ENCODE measurements around the gene HOMER3. TPM values are rescaled to one million over a fixed set of nuclear protein-coding genes. Genes with fewer than 3 reads are reported as not detected.

HOMER3 gene
- polyA plus RNA-seq, 3 donors = 45.1 to 88.1 (median 49.4) TPM

GRCh38 chr19:18906605-18907519 lies 34.2 kb downstream of the HOMER3 start:
- H3K9ac ChIP-seq (ENCODE audit: insufficient read depth, low read length, poor library complexity, severe bottlenecking) = no peak overlapping the region
- no peak overlapping the region for H2AFZ ChIP-seq (ENCODE audit: insufficient read depth, low read depth, low read length, poor library complexity, severe bottlenecking)
- Mint-ChIP-seq H3K4me3 (no peak overlapping the region), H3K27ac (no peak overlapping the region), H3K27me3 (ENCODE audit: low read depth in 3 of 3) (no peaks in the 10 kb centered on the region), H3K9me3 (peaks cover 0 to 4% (median 0%) of the 10 kb centered on the region in 7 donors), H3K36me3 (peaks cover 47 to 89% of the 10 kb centered on the region in 2 donors), H3K4me1 (no peaks in the 10 kb centered on the region)
- 99% methylated on average over 33 of the region's 36 CpGs for WGBS (ENCODE audit: insufficient coverage)
- intact Hi-C loops (cut with micrococcal nuclease) = no loop called here
- no peaks in the 10 kb centered on the region for H3K9me3 ChIP-seq (replicated peaks in 1 of 2; ENCODE audit: control insufficient read depth in 1 of 2, insufficient read depth in 1 of 2, low read length in 2 of 2)
- H4K20me1 ChIP-seq (ENCODE audit: insufficient read depth, low read length) = peaks cover 64% of the 10 kb centered on the region
- no peak overlapping the region for H3K4me3 ChIP-seq (replicated peaks in 1 of 3; ENCODE audit: low read depth in 2 of 3, low read length in 3 of 3)
- no peak overlapping the region for H3K4me2 ChIP-seq (replicated peaks; ENCODE audit: extremely low read depth, low read length, poor library complexity, severe bottlenecking)
- H3K36me3 ChIP-seq (replicated peaks in 1 of 2; ENCODE audit: control insufficient read depth in 1 of 2, insufficient read depth in 2 of 2, low read length in 2 of 2) = peaks cover 79 to 87% of the 10 kb centered on the region in 2 donors
- TF ChIP-seq CTCF (IDR thresholded peaks at IDR 0.05) = no peak
- no peak overlapping the region for H3K27ac ChIP-seq (ENCODE audit: low read depth in 1 of 2, low read length in 2 of 2)
- peaks cover 8% of the 10 kb centered on the region for H3K79me2 ChIP-seq (ENCODE audit: insufficient read depth, low read length)
- no peaks in the 10 kb centered on the region for H3K4me1 ChIP-seq (ENCODE audit: control insufficient read depth in 1 of 2, insufficient read depth in 2 of 2, low read length in 2 of 2)
- H3K27me3 ChIP-seq (ENCODE audit: control insufficient read depth in 2 of 2, insufficient read depth in 2 of 2, low read length in 2 of 2) = no peaks in the 10 kb centered on the region
- no peak for DNase-seq

GRCh38 chr19:18905513-18906236 lies 35.3 kb downstream of the HOMER3 start:
- Mint-ChIP-seq H3K4me1 (no peaks in the 10 kb centered on the region), H3K27ac (peak overlapping the region in 1 of 7 donors; percentile 61), H3K27me3 (ENCODE audit: low read depth in 3 of 3) (no peaks in the 10 kb centered on the region), H3K9me3 (peaks cover 0 to 4% (median 0%) of the 10 kb centered on the region in 7 donors), H3K4me3 (no peak overlapping the region), H3K36me3 (peaks cover 52 to 90% of the 10 kb centered on the region in 2 donors)
- no peaks in the 10 kb centered on the region for H3K27me3 ChIP-seq (ENCODE audit: control insufficient read depth in 2 of 2, insufficient read depth in 2 of 2, low read length in 2 of 2)
- intact Hi-C loops (cut with micrococcal nuclease) = no loop called here
- no peak overlapping the region for H2AFZ ChIP-seq (ENCODE audit: insufficient read depth, low read depth, low read length, poor library complexity, severe bottlenecking)
- no peak for TF ChIP-seq CTCF (IDR thresholded peaks at IDR 0.05)
- H3K9me3 ChIP-seq (replicated peaks in 1 of 2; ENCODE audit: control insufficient read depth in 1 of 2, insufficient read depth in 1 of 2, low read length in 2 of 2) = no peaks in the 10 kb centered on the region
- peaks cover 67% of the 10 kb centered on the region for H4K20me1 ChIP-seq (ENCODE audit: insufficient read depth, low read length)
- no peak overlapping the region for H3K4me2 ChIP-seq (replicated peaks; ENCODE audit: extremely low read depth, low read length, poor library complexity, severe bottlenecking)
- no peak for DNase-seq
- no peak overlapping the region for H3K9ac ChIP-seq (ENCODE audit: insufficient read depth, low read length, poor library complexity, severe bottlenecking)
- H3K27ac ChIP-seq (ENCODE audit: low read depth in 1 of 2, low read length in 2 of 2) = no peak overlapping the region
- peaks cover 83 to 90% of the 10 kb centered on the region in 2 donors for H3K36me3 ChIP-seq (replicated peaks in 1 of 2; ENCODE audit: control insufficient read depth in 1 of 2, insufficient read depth in 2 of 2, low read length in 2 of 2)
- H3K4me1 ChIP-seq (ENCODE audit: control insufficient read depth in 1 of 2, insufficient read depth in 2 of 2, low read length in 2 of 2) = no peaks in the 10 kb centered on the region
- peaks cover 3% of the 10 kb centered on the region for H3K79me2 ChIP-seq (ENCODE audit: insufficient read depth, low read length)
- H3K4me3 ChIP-seq (replicated peaks in 1 of 3; ENCODE audit: low read depth in 2 of 3, low read length in 3 of 3) = no peak overlapping the region
- 92% methylated on average over 19 of the region's 26 CpGs for WGBS (ENCODE audit: insufficient coverage)
